HL-60 (cell line): ENCODE data around the gene GCAT.

Experiments
- DNase-seq, 2 experiments: peaks; one replicate each; pipeline ENCODE4 v3.0.0-alpha.2; 2010 to 2020; ENCODE audit warnings: low read depth in 1 of 2, low spot score in 1 of 2
- H3K27ac ChIP-seq: fragments of 250-450 bp; sonication (Bioruptor Pico); replicated peaks from 2 replicates; pipeline ENCODE4 v1.5.1; 2020; ENCODE audit warnings: mild to moderate bottlenecking, moderate library complexity
- H3K27me3 ChIP-seq: fragments of 250-450 bp; sonication (Bioruptor Pico); 2 replicates; pipeline ENCODE4 v1.5.1; 2021; ENCODE audit warnings: mild to moderate bottlenecking, moderate library complexity; ENCODE audit not compliant: insufficient read depth, poor library complexity, severe bottlenecking
- H3K4me3 ChIP-seq: replicated peaks from 2 replicates; pipeline ENCODE4 v1.5.1; 2011; ENCODE audit warnings: mild to moderate bottlenecking, control low read depth, low read length; ENCODE audit not compliant: insufficient read depth
- CTCF ChIP-seq: IDR thresholded peaks from one replicate; pipeline ENCODE4 v1.5.1; 2011; ENCODE audit warnings: low read length, control low read depth, inconsistent platforms; ENCODE audit not compliant: insufficient read depth
- GABPA ChIP-seq: IDR thresholded peaks from 2 replicates; pipeline ENCODE4 v1.6.1; 2012; ENCODE audit warnings: low read depth
- POLR2AphosphoS5 ChIP-seq: IDR thresholded peaks from 2 replicates; pipeline ENCODE4 v1.6.1; 2012; ENCODE audit warnings: low read depth
- REST ChIP-seq: IDR thresholded peaks from 2 replicates; pipeline ENCODE4 v1.6.1; 2012; ENCODE audit warnings: low read depth; ENCODE audit not compliant: insufficient replicate concordance
- SPI1 ChIP-seq: IDR thresholded peaks from 2 replicates; pipeline ENCODE4 v1.6.1; 2012; ENCODE audit warnings: low read depth, mild to moderate bottlenecking, borderline replicate concordance

The GCAT gene

GRCh38 chr22:37855462-37855861, 47.7 kb downstream of the GCAT start:
- Histone ChIP-seq H3K27ac (no peak overlapping the region), H3K4me3 (no peak overlapping the region), H3K27me3 (no peaks in the 10 kb centered on the region)
- TF ChIP-seq SPI1 = no peak
- TF ChIP-seq REST = no peak
- TF ChIP-seq POLR2AphosphoS5 = no peak
- TF ChIP-seq CTCF = no peak
- no peak for TF ChIP-seq GABPA
- DNase-seq = no peak

- TF ChIP-seq GABPA (no peak), CTCF (no peak), POLR2AphosphoS5 (no peak), REST (no peak), SPI1 (no peak)
- Histone ChIP-seq H3K4me3 (no peak overlapping the region), H3K27ac (no peak overlapping the region), H3K27me3 (no peaks in the 10 kb centered on the region)
- no peak for DNase-seq
Measured at GRCh38 chr22:37860796-37861421, 53.2 kb downstream of the GCAT start.

- TF ChIP-seq REST = no peak
- no peak for TF ChIP-seq CTCF
- TF ChIP-seq GABPA = no peak
- TF ChIP-seq POLR2AphosphoS5 = no peak
- no peak for TF ChIP-seq SPI1
- Histone ChIP-seq H3K4me3 (no peak overlapping the region), H3K27ac (no peak overlapping the region), H3K27me3 (no peaks in the 10 kb centered on the region)
- no peak for DNase-seq
Measured at GRCh38 chr22:37862570-37863325, 55.0 kb downstream of the GCAT start.
